WTC11 (cell line): ENCODE measurements around the gene COX8C. TPM values are rescaled to one million over a fixed set of nuclear protein-coding genes. Genes with fewer than 3 reads are reported as not detected.

Experiments used
- ATAC-seq: fragments of 200-7000 bp; cut with Tn5 transposase; 2 replicates; pipeline ENCODE4 v1.10.0; 2021; ENCODE audit warnings: mild to moderate bottlenecking, moderate library complexity
- CTCF ChIA-PET: fragments of 300-600 bp; sonication (Branson Sonifier 250); formaldehyde crosslinking; loops from one replicate; lab custom pipeline; 2021; ENCODE audit warnings: antibody characterized with exemption; lab: Charles Lee
- POLR2A ChIA-PET: fragments of 350-600 bp; sonication (Branson Sonifier 250); formaldehyde crosslinking; loops from one replicate; lab custom pipeline; 2021; ENCODE audit warnings: antibody characterized with exemption; lab: Charles Lee
- DNase-seq: peaks from one replicate; pipeline ENCODE4 v3.0.0; 2021; ENCODE audit warnings: low spot score
- H3K27ac Mint-ChIP-seq: 2 replicates; pipeline ENCODE4 v1.8.0; 2021; ENCODE audit warnings: mixed read lengths
- H3K27me3 Mint-ChIP-seq: 2 replicates; pipeline ENCODE4 v1.8.0; 2021; ENCODE audit warnings: low read depth, mild to moderate bottlenecking, moderate library complexity, mixed read lengths
- H3K36me3 Mint-ChIP-seq: 2 replicates; pipeline ENCODE4 v1.8.0; 2021; ENCODE audit warnings: mixed read lengths
- H3K4me1 Mint-ChIP-seq: 2 replicates; pipeline ENCODE4 v1.8.0; 2022; ENCODE audit warnings: mixed read lengths
- H3K4me3 Mint-ChIP-seq: 2 replicates; pipeline ENCODE4 v1.8.0; 2021; ENCODE audit warnings: mild to moderate bottlenecking, moderate library complexity, mixed read lengths
- H3K9me3 Mint-ChIP-seq: 2 replicates; pipeline ENCODE4 v1.8.0; 2021; ENCODE audit warnings: mixed read lengths
- CREB1 ChIP-seq: sonication (generic); formaldehyde crosslinking; IDR thresholded peaks from 2 replicates; pipeline ENCODE4 v1.8.0; 2023; ENCODE audit warnings: mild to moderate bottlenecking, missing genetic modification reagents
- E2F4 ChIP-seq: sonication (generic); formaldehyde crosslinking; IDR thresholded peaks from 2 replicates; pipeline ENCODE4 v1.8.1; 2022; ENCODE audit warnings: low read depth, mild to moderate bottlenecking, moderate library complexity, missing genetic modification reagents, borderline replicate concordance
- ETV6 ChIP-seq: sonication (generic); formaldehyde crosslinking; IDR thresholded peaks from 2 replicates; pipeline ENCODE4 v1.8.1; 2022; ENCODE audit warnings: mild to moderate bottlenecking, missing genetic modification reagents
- FOXK1 ChIP-seq: sonication (generic); formaldehyde crosslinking; IDR thresholded peaks from 2 replicates; pipeline ENCODE4 v1.8.0; 2022; ENCODE audit warnings: mild to moderate bottlenecking, moderate library complexity, missing genetic modification reagents
- FOXP1 ChIP-seq: sonication (generic); formaldehyde crosslinking; IDR thresholded peaks from 2 replicates; pipeline ENCODE4 v1.8.0; 2022; ENCODE audit warnings: missing genetic modification reagents, mild to moderate bottlenecking, moderate library complexity, borderline replicate concordance
- FOXP4 ChIP-seq: sonication (generic); formaldehyde crosslinking; IDR thresholded peaks from 2 replicates; pipeline ENCODE4 v1.8.0; 2022; ENCODE audit warnings: mild to moderate bottlenecking, missing genetic modification reagents
- IRF2 ChIP-seq: sonication (generic); formaldehyde crosslinking; IDR thresholded peaks from 2 replicates; pipeline ENCODE4 v1.8.0; 2022; ENCODE audit warnings: low read depth, missing genetic modification reagents, borderline replicate concordance
- JUN ChIP-seq: sonication (generic); formaldehyde crosslinking; IDR thresholded peaks from 2 replicates; pipeline ENCODE4 v1.8.0; 2023; ENCODE audit warnings: mild to moderate bottlenecking, missing genetic modification reagents
- MYBL2 ChIP-seq: sonication (generic); formaldehyde crosslinking; IDR thresholded peaks from 2 replicates; pipeline ENCODE4 v1.8.1; 2023; ENCODE audit warnings: mild to moderate bottlenecking, moderate library complexity, missing genetic modification reagents
- NFE2L1 ChIP-seq: sonication (generic); formaldehyde crosslinking; IDR thresholded peaks from 2 replicates; pipeline ENCODE4 v1.8.1; 2023; ENCODE audit warnings: missing genetic modification reagents
- NR3C1 ChIP-seq: sonication (generic); formaldehyde crosslinking; conservative IDR thresholded peaks from 2 replicates; pipeline ENCODE4 v1.8.1; 2023; ENCODE audit warnings: low read depth, mild to moderate bottlenecking, missing genetic modification reagents
- OVOL2 ChIP-seq: fragments of 250-450 bp; sonication (Bioruptor Pico); IDR thresholded peaks from 2 replicates; pipeline ENCODE4 v1.9.0; 2021; ENCODE audit warnings: mild to moderate bottlenecking, borderline replicate concordance
- PRRX2 ChIP-seq: fragments of 250-450 bp; sonication (Bioruptor Pico); IDR thresholded peaks from 2 replicates; pipeline ENCODE4 v1.8.0; 2021; ENCODE audit warnings: mild to moderate bottlenecking
- RORB ChIP-seq: fragments of 250-450 bp; sonication (Bioruptor Pico); IDR thresholded peaks from 2 replicates; pipeline ENCODE4 v1.9.0; 2021; ENCODE audit warnings: mild to moderate bottlenecking
- SP1 ChIP-seq: sonication (generic); formaldehyde crosslinking; conservative IDR thresholded peaks from 2 replicates; pipeline ENCODE4 v1.8.1; 2022; ENCODE audit warnings: missing genetic modification reagents
- ZNF138 ChIP-seq: sonication (generic); formaldehyde crosslinking; conservative IDR thresholded peaks from 2 replicates; pipeline ENCODE4 v1.8.1; 2022; ENCODE audit warnings: mild to moderate bottlenecking, moderate library complexity, missing genetic modification reagents
- ZNF281 ChIP-seq: sonication (generic); formaldehyde crosslinking; IDR thresholded peaks from 2 replicates; pipeline ENCODE4 v1.8.0; 2023; ENCODE audit warnings: mild to moderate bottlenecking, missing genetic modification reagents
- ZNF396 ChIP-seq: fragments of 250-450 bp; sonication (Bioruptor Pico); IDR thresholded peaks from 2 replicates; pipeline ENCODE4 v1.8.0; 2021; ENCODE audit warnings: mild to moderate bottlenecking, moderate library complexity, borderline replicate concordance
- ZNF423 ChIP-seq: fragments of 250-450 bp; sonication (Bioruptor Pico); IDR thresholded peaks from 2 replicates; pipeline ENCODE4 v2.1.2; 2022; ENCODE audit warnings: mild to moderate bottlenecking, moderate library complexity
- ZNF512 ChIP-seq: sonication (generic); formaldehyde crosslinking; IDR thresholded peaks from 2 replicates; pipeline ENCODE4 v1.8.1; 2022; ENCODE audit warnings: missing genetic modification reagents, borderline replicate concordance
- ZNF532 ChIP-seq: fragments of 250-450 bp; sonication (Bioruptor Pico); IDR thresholded peaks from 2 replicates; pipeline ENCODE4 v1.9.0; 2021; ENCODE audit warnings: mild to moderate bottlenecking, borderline replicate concordance
- ZNF671 ChIP-seq: fragments of 250-450 bp; sonication (Bioruptor Pico); IDR thresholded peaks from 2 replicates; pipeline ENCODE4 v1.8.0; 2021; ENCODE audit warnings: mild to moderate bottlenecking
- ZSCAN18 ChIP-seq: fragments of 250-450 bp; sonication (Bioruptor Pico); IDR thresholded peaks from 2 replicates; pipeline ENCODE4 v2.1.2; 2022; ENCODE audit warnings: mild to moderate bottlenecking, moderate library complexity
- total RNA-seq: library from RNA; stranded (reverse); gene quantifications from 3 replicates; pipeline ENCODE4 v1.2.3, GENCODE V29; 2021

COX8C gene
- total RNA-seq, 1 experiment from 2014 or later = not detected

GRCh38 chr14:93343266-93343665, 3.7 kb upstream of the COX8C start:
- no peak for ATAC-seq
- peaks cover 52% of the 10 kb centered on the region for H3K9me3 Mint-ChIP-seq
- TF ChIP-seq OVOL2 (CRISPR knock-in tag) (no peak), FOXK1 (CRISPR knock-in tag) (no peak), CREB1 (no peak), RORB (CRISPR knock-in tag) (no peak), ZNF281 (CRISPR knock-in tag) (no peak), ZNF671 (CRISPR knock-in tag) (no peak), NR3C1 (CRISPR knock-in tag) (no peak), ZNF512 (CRISPR knock-in tag) (no peak), IRF2 (CRISPR knock-in tag) (no peak), ETV6 (CRISPR knock-in tag) (no peak), PRRX2 (no peak), NFE2L1 (CRISPR knock-in tag) (no peak), ZNF396 (CRISPR knock-in tag) (no peak), ZNF138 (CRISPR knock-in tag) (no peak), E2F4 (CRISPR knock-in tag) (no peak), FOXP1 (CRISPR knock-in tag) (no peak), SP1 (CRISPR knock-in tag) (no peak), JUN (no peak), ZSCAN18 (CRISPR knock-in tag) (no peak), ZNF423 (CRISPR knock-in tag) (no peak)
- peak overlapping the region; percentile 73 for H3K27ac Mint-ChIP-seq
- ChIA-PET CTCF (interaction anchor here (1.1 kb wide), 1 partner anchor 136 kb away, joined by 6 read pairs; the partner anchor contains the start of gene UBR7), POLR2A (no interaction called here)
- H3K4me3 Mint-ChIP-seq = no peak overlapping the region
- H3K36me3 Mint-ChIP-seq = peaks cover 56% of the 10 kb centered on the region
- H3K27me3 Mint-ChIP-seq = peaks cover 2% of the 10 kb centered on the region; the same call in 1 of the 2 replicates
- H3K4me1 Mint-ChIP-seq = peaks cover 33% of the 10 kb centered on the region
- DNase-seq = no peak

GRCh38 chr14:93343797-93344196, 3.2 kb upstream of the COX8C start:
- POLR2A ChIA-PET = interaction anchor here (0.5 kb wide), 1 partner anchor 601 kb away, joined by 4 read pairs; no protein-coding TSS in a partner anchor
- peaks cover 33% of the 10 kb centered on the region for H3K4me1 Mint-ChIP-seq
- CTCF ChIA-PET = interaction anchor here (0.6 to 1.1 kb wide), 2 partner anchors 12 to 136 kb away, joined by 3 to 6 read pairs; partner anchors contain the start of gene UBR7
- TF ChIP-seq FOXP1 (CRISPR knock-in tag) = no peak
- TF ChIP-seq IRF2 (CRISPR knock-in tag) = no peak
- TF ChIP-seq FOXP4 (CRISPR knock-in tag) = no peak
- no peak for TF ChIP-seq ZNF532
- TF ChIP-seq MYBL2 = no peak

More at GRCh38 chr14:93343797-93344196, 3.2 kb upstream of the COX8C start:
- Mint-ChIP-seq H3K4me3 (peak overlapping the region; percentile 37), H3K9me3 (peaks cover 51% of the 10 kb centered on the region), H3K27me3 (peaks cover 2% of the 10 kb centered on the region; the same call in 1 of the 2 replicates), H3K27ac (peak overlapping the region; percentile 94), H3K36me3 (peaks cover 54% of the 10 kb centered on the region)
- DNase-seq (no peak), ATAC-seq (peak; percentile 50)
